H1 (cell line): ENCODE measurements around the gene KRTAP10-5. TPM values are rescaled to one million over a fixed set of nuclear protein-coding genes. Genes with fewer than 3 reads are reported as not detected.
"Not testable (repeated sequence)": the region's sequence is repeated elsewhere in the genome, so short reads cannot be mapped to it uniquely, and the experiment has no call there.

Experiments used
- CTCF ChIA-PET: fragments of 300-600 bp; sonication (Branson Sonifier 250); formaldehyde crosslinking; loops from one replicate; lab custom pipeline; 2021; ENCODE audit not compliant: partially characterized antibody; lab: Charles Lee
- POLR2A ChIA-PET: fragments of 300-600 bp; sonication (Branson Sonifier 250); formaldehyde crosslinking; loops from one replicate; lab custom pipeline; 2021; ENCODE audit warnings: inconsistent platforms; ENCODE audit not compliant: partially characterized antibody; lab: Charles Lee
- DNase-seq, 2 experiments: peaks; one replicate each; pipeline versions ENCODE4 v3.0.0 to v3.0.0-alpha.2; 2010 to 2022; ENCODE audit warnings: low spot score in 2 of 2, low read depth in 1 of 2, mixed read lengths in 1 of 2
- FAIRE-seq: peaks from 2 replicates; lab custom pipeline; 2011; peaks lifted over from hg19 to GRCh38; lab: Jason Lieb, UNC
- H2AFZ ChIP-seq: 2 replicates; pipeline ENCODE4 v1.8.1; 2012; ENCODE audit warnings: low read length, inconsistent platforms
- H2AK5ac ChIP-seq: 2 replicates; pipeline ENCODE4 v1.6.1; 2013; ENCODE audit warnings: low read depth, low read length
- H2BK120ac ChIP-seq: replicated peaks from 2 replicates; pipeline ENCODE3; 2013; ENCODE audit warnings: low read depth, low read length, inconsistent platforms
- H2BK12ac ChIP-seq: 2 replicates; pipeline ENCODE4 v1.6.1; 2013; ENCODE audit warnings: low read depth, low read length
- H2BK15ac ChIP-seq: 2 replicates; pipeline ENCODE4 v1.6.1; 2013; ENCODE audit warnings: low read length
- H2BK20ac ChIP-seq: 2 replicates; pipeline ENCODE4 v1.6.1; 2013; ENCODE audit warnings: low read length
- H2BK5ac ChIP-seq: 2 replicates; pipeline ENCODE4 v1.6.1; 2013; ENCODE audit warnings: low read depth, low read length
- H3K14ac ChIP-seq: 2 replicates; pipeline ENCODE4 v1.6.1; 2013; ENCODE audit warnings: inconsistent platforms; ENCODE audit not compliant: insufficient read length
- H3K18ac ChIP-seq: 2 replicates; pipeline ENCODE4 v1.6.1; 2013; ENCODE audit warnings: low read length; ENCODE audit errors: extremely low read depth
- H3K23ac ChIP-seq: 2 replicates; pipeline ENCODE4 v1.6.1; 2013; ENCODE audit warnings: inconsistent platforms; ENCODE audit not compliant: insufficient read length
- H3K23me2 ChIP-seq: 2 replicates; pipeline ENCODE4 v1.6.1; 2013; ENCODE audit warnings: low read depth, low read length
- H3K27ac ChIP-seq: 2 replicates; pipeline ENCODE4 v1.6.1; 2011; ENCODE audit warnings: low read depth, low read length, inconsistent platforms
- H3K27me3 ChIP-seq, 4 experiments: replicated peaks in 1 of 4; 1 replicate in 1 of 4; 2 replicates in 3 of 4; pipeline versions ENCODE4 v1.6.1 to v1.8.1; 2011 to 2013; ENCODE audit warnings: low read length in 3 of 4, mild to moderate bottlenecking in 3 of 4, inconsistent platforms in 2 of 4, mixed read lengths in 2 of 4, moderate library complexity in 1 of 4; ENCODE audit not compliant: control insufficient read depth in 3 of 4, insufficient read depth in 3 of 4; ENCODE audit errors: extremely low read depth in 1 of 4
- H3K36me3 ChIP-seq, 4 experiments: 2 replicates each; pipeline versions ENCODE4 v1.6.1 to v1.8.1; 2011 to 2013; ENCODE audit warnings: mild to moderate bottlenecking in 4 of 4, low read length in 3 of 4, moderate library complexity in 2 of 4, control low read depth in 1 of 4, inconsistent platforms in 1 of 4; ENCODE audit not compliant: insufficient read depth in 4 of 4, control insufficient read depth in 2 of 4
- H3K4ac ChIP-seq: replicated peaks from 2 replicates; pipeline ENCODE3; 2013; ENCODE audit warnings: low read length, low read depth, mixed read lengths, inconsistent platforms; ENCODE audit not compliant: insufficient read length
- H3K4me1 ChIP-seq, 4 experiments: replicated peaks in 1 of 4; 1 replicate in 1 of 4; 2 replicates in 3 of 4; pipeline versions ENCODE4 v1.6.1 to v1.8.1; 2011 to 2013; ENCODE audit warnings: low read length in 3 of 4, inconsistent platforms in 2 of 4, mixed read lengths in 1 of 4; ENCODE audit not compliant: insufficient read depth in 4 of 4, control insufficient read depth in 3 of 4
- H3K4me2 ChIP-seq, 2 experiments: 2 replicates each; pipeline versions ENCODE4 v1.6.1 to v1.8.1; 2011 to 2013; ENCODE audit warnings: low read depth in 2 of 2, low read length in 2 of 2, control low read depth in 1 of 2, inconsistent platforms in 1 of 2, mild to moderate bottlenecking in 1 of 2; ENCODE audit not compliant: insufficient read depth in 1 of 2
- H3K4me3 ChIP-seq, 4 experiments: fragments of 200-600, 300-600 bp in 1 of 4; sonication (generic), shearing (Covaris generic), sonication (Bioruptor Twin) in 1 of 4; 2 replicates each; pipeline versions ENCODE4 v1.5.1 to v1.8.1; 2011 to 2016; ENCODE audit warnings: low read length in 4 of 4, low read depth in 3 of 4, control low read depth in 2 of 4, inconsistent platforms in 2 of 4, mild to moderate bottlenecking in 2 of 4, mixed read lengths in 1 of 4, moderate library complexity in 1 of 4; ENCODE audit not compliant: insufficient read depth in 2 of 4; ENCODE audit errors: extremely low read depth in 1 of 4
- H3K56ac ChIP-seq: replicated peaks from 2 replicates; pipeline ENCODE3; 2013; ENCODE audit warnings: low read depth, mild to moderate bottlenecking, mixed read lengths, low read length, inconsistent platforms; ENCODE audit not compliant: insufficient read length
- H3K79me1 ChIP-seq: 2 replicates; pipeline ENCODE4 v1.6.1; 2013; ENCODE audit warnings: low read depth, low read length, control low read depth
- H3K79me2 ChIP-seq, 2 experiments: 2 replicates each; pipeline versions ENCODE4 v1.6.1 to v1.8.1; 2012 to 2013; ENCODE audit warnings: low read length in 2 of 2, mild to moderate bottlenecking in 2 of 2, inconsistent platforms in 1 of 2; ENCODE audit not compliant: insufficient read depth in 2 of 2, control insufficient read depth in 1 of 2
- H3K9ac ChIP-seq, 4 experiments: replicated peaks in 1 of 4; 1 replicate in 1 of 4; 2 replicates in 3 of 4; pipeline versions ENCODE4 v1.6.1 to v1.8.1; 2011 to 2013; ENCODE audit warnings: low read depth in 3 of 4, low read length in 3 of 4, control low read depth in 2 of 4, mild to moderate bottlenecking in 2 of 4, moderate library complexity in 2 of 4, inconsistent platforms in 1 of 4; ENCODE audit errors: extremely low read depth in 1 of 4
- H3K9me3 ChIP-seq, 2 experiments: 2 replicates each; pipeline versions ENCODE4 v1.6.1 to v1.8.1; 2012 to 2013; ENCODE audit warnings: mild to moderate bottlenecking in 2 of 2, moderate library complexity in 2 of 2, control low read depth in 1 of 2, inconsistent platforms in 1 of 2, low read depth in 1 of 2, low read length in 1 of 2, mixed read lengths in 1 of 2; ENCODE audit not compliant: insufficient read depth in 2 of 2
- H4K20me1 ChIP-seq, 2 experiments: replicated peaks in 1 of 2; 2 replicates each; pipeline versions ENCODE3 to v1.8.1; 2011 to 2013; ENCODE audit warnings: inconsistent platforms in 2 of 2, low read length in 2 of 2, mild to moderate bottlenecking in 1 of 2; ENCODE audit not compliant: insufficient read depth in 2 of 2, control insufficient read depth in 1 of 2
- H4K5ac ChIP-seq: 2 replicates; pipeline ENCODE4 v1.6.1; 2013; ENCODE audit warnings: low read length, low read depth, mixed read lengths, inconsistent platforms; ENCODE audit not compliant: insufficient read length
- H4K8ac ChIP-seq: 2 replicates; pipeline ENCODE4 v1.8.0; 2013; ENCODE audit warnings: mild to moderate bottlenecking, moderate library complexity, low read length, inconsistent platforms; ENCODE audit not compliant: insufficient read depth; ENCODE audit errors: extremely low read depth
- H4K91ac ChIP-seq: replicated peaks from 2 replicates; pipeline ENCODE3; 2013; ENCODE audit warnings: low read length, mixed read lengths, inconsistent platforms; ENCODE audit not compliant: insufficient read length
- WGBS, 2 experiments: shearing (Covaris generic) in 1 of 2; methylation state at CpG; one replicate each; pipeline versions ENCODE4 v1.1.6 to v1.1.7; 2013 to 2015; ENCODE audit warnings: low lambda C conversion rate in 2 of 2, mixed read lengths in 2 of 2, inconsistent platforms in 1 of 2, low coverage in 1 of 2, missing lambda C conversion rate in 1 of 2; ENCODE audit not compliant: insufficient replicate concordance in 2 of 2, insufficient coverage in 1 of 2, insufficient read length in 1 of 2; ENCODE audit errors: extremely low coverage in 1 of 2, missing lambda C conversion rate in 1 of 2; 5-methylcytosine and 5-hydroxymethylcytosine counted together
- polyA plus RNA-seq, 7 experiments: library from polyadenylated mRNA; depleted of rRNA in 3 of 7; stranded (reverse) in 5 of 7; unstranded in 2 of 7; fragments of >200 nt in 5 of 7; fragments of 200-250 nt in 2 of 7; gene quantifications; 1 replicate in 5 of 7; 2 replicates in 1 of 7; 4 replicates in 1 of 7; pipeline versions ENCODE4 v1.2.1 to v1.2.3, GENCODE V29; 2011 to 2013; ENCODE audit warnings: missing spikeins in 2 of 7, mixed read lengths in 2 of 7
- total RNA-seq: library from RNA; stranded (reverse); fragmentation: NEBNext Ultra II Directional; extraction: Animal tissue kit (Norgen Biotek cat#: 25700); gene quantifications from 2 replicates; pipeline ENCODE4 v1.2.1, GENCODE V29; 2021

KRTAP10-5 gene
- total and polyA plus RNA-seq, 2 of the 8 experiments (the other 6 are each of a cell fraction or from before 2014, with no cell fraction given): 0.09 TPM; not detected in 1

DNA sequence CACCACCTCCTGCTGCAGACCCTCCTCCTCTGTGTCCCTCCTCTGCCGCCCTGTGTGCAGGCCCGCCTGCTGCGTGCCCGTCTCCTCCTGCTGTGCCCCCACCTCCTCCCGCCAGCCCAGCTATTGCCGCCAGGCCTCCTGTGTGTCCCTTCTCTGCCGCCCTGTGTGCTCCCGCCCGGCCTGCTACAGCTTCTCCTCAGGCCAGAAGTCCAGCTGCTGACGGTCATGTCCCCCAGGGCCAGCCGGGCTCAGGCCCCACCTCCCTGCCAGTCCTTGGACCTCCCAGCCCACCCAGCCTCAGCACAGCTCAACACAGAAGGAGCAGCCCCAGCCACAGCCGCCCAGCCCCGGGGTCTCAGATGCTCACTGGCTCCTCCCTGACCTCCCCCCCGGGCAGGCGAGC, 47.4 kb upstream of the KRTAP10-5 start:
- H3K9ac ChIP-seq, H2BK12ac ChIP-seq, H3K4me3 ChIP-seq, H3K36me3 ChIP-seq, H2AFZ ChIP-seq, H2AK5ac ChIP-seq, H3K18ac ChIP-seq, H3K27me3 ChIP-seq, H2BK15ac ChIP-seq, H3K79me1 ChIP-seq, H3K4me1 ChIP-seq, H3K4ac ChIP-seq, H2BK5ac ChIP-seq, H3K4me2 ChIP-seq, H2BK20ac ChIP-seq, H3K27ac ChIP-seq, H3K56ac ChIP-seq, POLR2A ChIA-PET, H2BK120ac ChIP-seq, H3K23me2 ChIP-seq, DNase-seq, H3K14ac ChIP-seq, H4K8ac ChIP-seq, H3K23ac ChIP-seq, H4K5ac ChIP-seq, H4K91ac ChIP-seq, H4K20me1 ChIP-seq, FAIRE-seq, H3K79me2 ChIP-seq: not testable (repeated sequence)
- CTCF ChIA-PET: interaction anchor here (1.1 to 2.1 kb wide), 3 partner anchors 9 to 122 kb away, joined by 3 to 9 read pairs (median 3); no protein-coding TSS in a partner anchor
- peaks cover 14 to 16% of the 10 kb centered on the region in 2 experiments for H3K9me3 ChIP-seq
- WGBS, 2 experiments: 59% methylated on average over 3 of the region's 15 CpGs; no CpG with 5 or more reads in 1 of the 2 experiments
